Measurements from ENCODE around the gene C2.
A peak's percentile ranks its signal among the peaks of the same experiment; 100 is the strongest.

Gene C2

DNA sequence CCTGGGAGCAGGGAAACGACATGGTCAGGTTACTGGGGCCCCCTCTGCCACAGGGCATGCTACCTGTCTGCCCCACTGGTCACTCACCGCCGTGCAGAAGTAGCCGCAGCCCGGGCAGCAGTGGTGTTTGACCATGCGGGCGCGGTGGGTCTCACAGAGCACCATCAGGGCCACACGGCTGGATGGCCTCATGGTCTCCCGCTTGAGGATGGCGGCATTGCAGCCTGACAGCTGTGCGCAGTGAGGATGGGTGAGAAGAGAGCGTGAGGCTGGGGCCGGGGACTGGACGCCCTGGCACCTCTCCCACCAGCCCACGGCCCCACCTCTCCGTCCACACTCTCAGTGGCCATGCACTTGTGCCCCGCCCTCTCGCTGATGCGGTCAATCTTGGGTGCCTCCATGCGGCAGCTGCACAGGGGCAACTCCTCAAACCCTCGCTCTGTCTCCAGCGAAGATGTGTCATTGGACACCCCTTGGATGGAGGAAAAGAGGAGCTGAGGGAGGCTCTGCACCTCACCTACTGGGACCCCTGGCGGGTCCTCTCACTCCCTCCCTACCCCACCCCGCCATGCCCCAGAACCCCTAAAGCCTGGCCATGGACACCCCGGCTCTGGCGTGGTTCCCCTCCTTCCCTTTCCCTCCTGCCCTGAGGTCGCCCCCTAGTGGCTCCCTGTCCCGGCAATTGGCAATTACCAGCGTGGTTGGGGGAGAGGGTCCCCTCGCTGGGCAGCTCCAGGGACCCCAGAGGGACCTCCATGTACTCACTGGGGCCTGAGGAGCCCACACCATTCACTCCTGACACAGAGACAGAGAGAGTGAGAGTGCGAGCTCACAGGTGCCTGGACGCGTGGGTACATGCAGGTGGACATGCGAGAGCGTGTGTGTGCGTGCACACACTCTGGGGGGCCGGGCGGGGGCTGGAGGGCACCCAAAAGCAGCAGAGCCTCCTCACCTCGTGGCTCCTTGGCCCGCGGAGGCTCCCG, 39.0 kb upstream of the C2 start:
- no peak for DNase-seq (ENCODE audit: low read depth in 1 of 2, low spot score in 1 of 2)
- in situ Hi-C loops (cut with HindIII; ENCODE audit: low pct_unique_long_range_greater_than_20kb, low sequenced_read_pairs), result no loop called here
- no peak for TF ChIP-seq JUND (IDR thresholded peaks at IDR 0.05; ENCODE audit: low read depth)

DNA sequence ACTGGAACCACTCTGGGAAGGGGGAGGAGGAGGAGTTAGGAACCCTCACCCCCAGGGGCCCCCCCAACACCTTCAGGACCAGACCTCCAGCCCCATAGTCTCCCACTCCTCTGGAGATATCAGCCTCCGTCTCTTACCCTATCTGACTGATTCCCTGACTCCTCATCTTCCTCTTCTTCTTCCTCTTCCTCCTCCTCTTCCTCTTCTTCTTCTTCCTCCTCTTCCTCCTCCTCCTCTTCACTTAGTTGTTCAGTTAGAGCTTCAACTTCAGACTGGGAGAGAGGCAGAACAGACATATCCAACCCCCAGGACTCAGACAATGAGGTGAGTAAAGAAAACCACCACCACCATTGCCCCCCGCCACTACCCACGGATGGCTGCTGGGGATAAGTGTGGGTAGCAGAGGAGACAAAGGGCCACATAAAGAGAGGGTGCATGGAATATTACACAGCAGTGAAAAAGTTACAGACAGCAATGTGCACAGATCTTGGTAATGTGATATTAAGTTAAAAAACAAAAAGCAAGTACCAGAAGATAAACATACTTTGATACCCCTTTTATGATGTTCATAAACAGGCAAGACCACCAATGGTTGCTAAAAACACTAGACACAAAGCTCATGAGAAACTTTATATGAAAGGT, 38.1 kb upstream of the C2 start:
- in situ Hi-C loops (cut with HindIII; ENCODE audit: low pct_unique_long_range_greater_than_20kb, low sequenced_read_pairs), result no loop called here
- DNase-seq (ENCODE audit: low read depth in 1 of 2, low spot score in 1 of 2), result no peak
- no peak for TF ChIP-seq JUND (IDR thresholded peaks at IDR 0.05; ENCODE audit: low read depth)

DNA sequence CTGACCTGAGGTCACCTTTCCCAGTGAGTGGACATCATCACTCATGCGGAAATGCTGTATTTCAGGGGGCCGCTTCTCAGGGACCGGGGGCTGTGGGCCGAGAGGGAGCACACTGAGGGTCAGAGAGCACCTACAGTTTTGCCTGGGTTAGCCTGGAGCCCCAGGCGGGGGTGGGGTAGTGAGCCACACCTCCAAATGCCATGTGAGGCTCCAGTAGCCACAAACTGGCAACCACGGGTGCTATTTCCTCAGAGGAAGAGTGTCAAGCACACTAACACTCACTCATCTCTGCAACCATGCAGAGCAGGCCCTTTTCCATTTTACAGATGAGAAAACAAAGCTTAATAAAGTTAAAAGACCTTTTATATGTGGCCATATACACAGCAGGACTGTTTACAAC, 34.7 kb upstream of the C2 start:
- TF ChIP-seq JUND (IDR thresholded peaks at IDR 0.05; ENCODE audit: low read depth), result no peak
- in situ Hi-C loops (cut with HindIII; ENCODE audit: low pct_unique_long_range_greater_than_20kb, low sequenced_read_pairs), result no loop called here
- no peak for DNase-seq (ENCODE audit: low read depth in 1 of 2, low spot score in 1 of 2)

DNA sequence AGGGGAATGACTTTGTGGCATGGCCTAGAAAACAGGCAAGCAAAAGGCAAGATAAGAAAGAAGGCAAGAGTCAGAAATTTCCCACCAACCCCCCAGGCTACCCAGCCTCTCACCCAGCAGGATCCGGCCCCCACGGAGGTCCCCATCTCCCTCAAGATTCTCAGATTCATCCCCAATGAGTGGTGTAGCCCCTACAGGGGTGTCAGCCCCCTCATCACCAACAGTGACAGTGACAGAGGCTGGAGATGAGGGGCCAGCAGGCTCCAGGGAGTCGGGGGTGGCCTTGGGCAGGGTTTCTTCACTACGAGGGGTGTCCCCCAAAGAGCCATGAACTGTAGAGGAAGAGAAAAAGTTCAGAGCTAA, 31.0 kb upstream of the C2 start:
- in situ Hi-C loops (cut with HindIII; ENCODE audit: low pct_unique_long_range_greater_than_20kb, low sequenced_read_pairs), result no loop called here
- no peak for TF ChIP-seq JUND (IDR thresholded peaks at IDR 0.05; ENCODE audit: low read depth)
- DNase-seq (ENCODE audit: low read depth in 1 of 2, low spot score in 1 of 2), result no peak

DNA sequence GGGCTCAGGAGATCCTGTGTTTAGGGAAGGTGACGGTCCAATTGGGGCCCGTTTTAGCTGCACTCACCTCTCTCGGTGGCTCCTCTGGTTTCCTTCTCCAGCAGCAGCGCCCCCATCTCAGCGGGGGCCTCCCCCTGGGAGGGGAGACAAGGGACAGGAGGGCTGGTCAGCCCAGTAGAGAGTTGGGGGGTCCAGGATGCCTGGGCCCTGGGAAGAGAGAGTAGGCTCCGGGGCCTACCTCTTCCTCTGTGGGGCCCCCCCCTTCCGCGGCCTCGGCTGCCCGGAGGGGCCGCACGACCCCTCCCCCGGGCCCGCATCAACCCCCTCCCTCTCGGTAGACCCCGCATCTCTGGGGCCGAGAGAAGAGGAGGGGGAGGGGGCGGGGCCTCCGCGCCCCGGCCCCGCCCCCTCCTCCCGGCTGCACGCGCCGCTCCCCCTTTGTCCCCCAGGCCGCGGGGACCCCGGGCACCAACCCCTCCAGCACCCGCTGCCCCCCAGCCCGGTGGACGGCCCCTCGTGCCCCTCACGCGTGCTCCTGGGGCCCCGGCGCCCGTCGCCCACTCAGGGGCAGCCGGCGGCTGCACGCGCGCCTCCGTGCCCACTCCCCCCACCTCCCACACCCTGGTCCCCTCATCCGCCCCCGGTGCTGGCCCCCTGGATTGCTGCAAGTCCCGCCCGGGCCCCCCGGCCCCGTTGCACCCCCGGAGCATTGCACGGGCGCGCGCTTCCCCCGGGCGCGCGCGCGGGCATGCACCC, 30.5 kb upstream of the C2 start:
- in situ Hi-C loops (cut with HindIII; ENCODE audit: low pct_unique_long_range_greater_than_20kb, low sequenced_read_pairs), result no loop called here
- no peak for TF ChIP-seq JUND (IDR thresholded peaks at IDR 0.05; ENCODE audit: low read depth)
- no peak for DNase-seq (ENCODE audit: low read depth in 1 of 2, low spot score in 1 of 2)

DNA sequence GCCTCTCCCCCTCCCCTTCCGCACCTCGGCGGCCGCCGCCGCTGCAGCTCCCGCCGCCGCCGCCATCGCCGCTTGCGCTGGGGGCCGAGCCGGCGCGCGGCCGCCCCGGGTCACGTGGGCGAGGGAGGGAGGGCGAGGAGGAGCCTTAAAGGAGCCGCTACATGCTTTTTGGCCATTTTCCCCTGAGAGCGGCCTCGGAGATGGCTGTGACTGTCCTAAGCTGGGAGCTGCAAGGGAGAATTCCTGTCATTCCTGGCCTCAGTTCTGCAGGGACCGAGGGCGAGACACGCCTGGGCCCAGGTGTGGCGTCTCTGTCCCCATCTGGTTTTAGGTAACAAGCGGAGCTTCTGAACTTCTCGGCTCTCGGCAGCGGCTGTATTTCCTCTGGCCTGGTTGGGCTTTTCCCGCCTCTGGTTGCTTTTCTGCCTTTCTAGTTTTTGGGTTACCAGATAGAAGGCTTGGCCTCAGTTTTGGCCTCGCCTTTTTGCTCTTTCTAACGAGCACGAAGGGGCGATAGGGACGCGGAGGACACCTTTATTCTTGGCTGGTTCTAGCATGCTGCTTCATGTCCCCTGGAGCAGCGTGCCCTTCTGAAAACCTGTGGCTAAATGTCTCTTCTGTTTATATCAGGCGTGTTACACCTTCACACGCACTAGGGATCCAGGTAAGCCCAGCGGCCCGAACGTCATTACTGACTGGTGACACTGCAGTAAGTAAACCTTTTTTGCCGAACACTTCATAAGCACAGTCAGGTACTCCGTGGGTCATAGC, 29.7 kb upstream of the C2 start, which contains the start of gene EHMT2:
TSS of gene EHMT2 (minus strand) at position 87 of the 771 bp plus-strand sequence. CDS start at position 66, 21 bp downstream.
- TF ChIP-seq JUND (IDR thresholded peaks at IDR 0.05; ENCODE audit: low read depth), result no peak
- in situ Hi-C loops (cut with HindIII; ENCODE audit: low pct_unique_long_range_greater_than_20kb, low sequenced_read_pairs), result no loop called here
- peak; percentile 71 to 90 for DNase-seq (ENCODE audit: low read depth in 1 of 2, low spot score in 1 of 2)

DNA sequence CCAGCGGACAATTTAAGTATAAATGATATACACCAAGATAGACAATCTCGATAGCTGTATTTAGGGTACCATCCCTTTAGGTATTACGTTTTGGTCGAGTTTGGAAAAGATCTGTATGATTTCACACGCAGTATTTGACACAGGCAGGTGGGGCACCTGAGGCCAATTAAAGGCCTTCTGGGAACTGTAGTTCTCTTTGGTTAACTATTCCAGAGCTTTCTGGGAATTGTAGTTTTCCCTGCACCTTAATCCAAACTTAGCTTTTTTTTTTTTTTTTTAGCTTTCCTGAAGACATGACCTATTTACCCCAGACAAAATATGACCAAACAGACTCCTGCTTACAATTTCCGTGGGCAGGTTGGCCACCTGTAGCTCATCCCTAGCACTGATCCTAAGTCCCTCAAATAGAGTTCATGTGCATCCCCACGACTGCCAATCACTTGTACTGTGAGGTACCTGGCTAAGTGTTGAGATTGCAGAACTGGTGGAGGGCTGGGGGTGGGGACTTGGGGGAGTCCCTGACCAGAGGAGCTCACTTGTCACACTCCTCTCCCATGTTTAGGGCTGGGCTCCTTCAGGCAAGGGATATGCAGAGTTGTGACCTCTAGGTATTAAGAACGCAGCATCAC, 29.0 kb upstream of the C2 start:
- in situ Hi-C loops (cut with HindIII; ENCODE audit: low pct_unique_long_range_greater_than_20kb, low sequenced_read_pairs), result no loop called here
- TF ChIP-seq JUND (IDR thresholded peaks at IDR 0.05; ENCODE audit: low read depth), result no peak

DNA sequence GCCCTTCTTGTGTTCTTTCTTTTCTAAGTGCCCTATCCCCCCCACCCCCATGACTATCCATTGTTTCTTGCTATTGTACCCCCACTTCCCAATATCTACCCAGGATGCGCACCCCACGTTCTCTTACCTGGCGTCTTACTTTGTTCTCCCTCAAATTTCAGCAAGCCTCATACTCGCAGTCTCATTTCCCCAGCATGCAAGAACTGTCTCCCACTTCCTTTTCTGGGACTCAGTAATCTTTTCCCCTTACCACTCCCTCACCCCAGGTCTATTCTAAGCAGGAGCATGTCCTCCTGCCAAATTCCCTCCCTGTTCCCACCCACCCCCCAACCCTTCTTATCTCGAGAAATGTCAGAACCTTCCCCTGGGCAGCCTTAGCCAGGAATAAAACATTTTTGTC, 28.3 kb upstream of the C2 start:
- no peak for DNase-seq (ENCODE audit: low read depth in 1 of 2, low spot score in 1 of 2)
- no peak for TF ChIP-seq JUND (IDR thresholded peaks at IDR 0.05; ENCODE audit: low read depth)
- in situ Hi-C loops (cut with HindIII; ENCODE audit: low pct_unique_long_range_greater_than_20kb, low sequenced_read_pairs), result no loop called here

More for the DNA sequence above, 29.0 kb upstream of the C2 start:
- peak; percentile 59 to 68 for DNase-seq (ENCODE audit: low read depth in 1 of 2, low spot score in 1 of 2)

DNA sequence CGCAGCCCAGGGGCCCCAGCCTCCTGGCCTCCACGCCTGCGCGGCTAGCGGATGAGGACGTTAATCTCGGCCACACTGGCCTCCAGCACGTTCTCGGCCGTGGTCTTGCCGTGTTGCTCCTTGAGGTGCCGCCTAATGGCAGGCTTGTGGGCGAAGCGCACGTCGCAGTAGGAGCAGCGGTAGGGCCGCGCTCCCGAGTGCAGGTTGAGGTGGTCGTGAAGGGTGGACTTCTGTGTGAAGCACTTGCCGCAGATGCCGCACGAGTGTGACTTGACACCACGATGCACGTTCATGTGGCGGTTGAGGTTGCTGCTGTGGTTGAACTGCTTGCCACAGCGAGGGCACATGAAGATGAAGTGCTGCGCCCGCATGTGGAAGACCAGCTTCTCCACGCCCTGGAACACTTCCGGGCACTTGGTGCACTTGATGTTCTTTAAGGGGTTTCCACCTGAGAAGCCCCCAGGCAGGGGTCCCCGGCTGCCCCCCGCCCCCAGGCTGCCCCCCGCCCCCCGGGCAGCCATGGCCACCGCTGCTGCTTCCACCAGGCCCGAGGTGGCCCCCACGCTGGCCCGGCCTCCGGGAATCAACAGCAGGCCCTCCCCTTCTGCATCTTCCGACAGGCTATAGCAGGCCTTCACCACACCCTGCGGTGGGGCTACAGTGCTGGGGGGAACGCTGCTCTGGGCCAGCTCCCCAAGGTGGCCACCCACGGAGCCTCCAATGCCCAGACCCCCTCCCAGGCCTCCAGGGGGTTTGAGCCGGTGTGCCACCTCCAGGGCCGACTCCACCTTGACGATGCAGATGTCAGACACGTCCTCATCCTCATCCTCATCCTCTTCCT, 27.4 kb upstream of the C2 start:
- in situ Hi-C loops (cut with HindIII; ENCODE audit: low pct_unique_long_range_greater_than_20kb, low sequenced_read_pairs), result no loop called here
- no peak for TF ChIP-seq JUND (IDR thresholded peaks at IDR 0.05; ENCODE audit: low read depth)
- no peak for DNase-seq (ENCODE audit: low read depth in 1 of 2, low spot score in 1 of 2)

DNA sequence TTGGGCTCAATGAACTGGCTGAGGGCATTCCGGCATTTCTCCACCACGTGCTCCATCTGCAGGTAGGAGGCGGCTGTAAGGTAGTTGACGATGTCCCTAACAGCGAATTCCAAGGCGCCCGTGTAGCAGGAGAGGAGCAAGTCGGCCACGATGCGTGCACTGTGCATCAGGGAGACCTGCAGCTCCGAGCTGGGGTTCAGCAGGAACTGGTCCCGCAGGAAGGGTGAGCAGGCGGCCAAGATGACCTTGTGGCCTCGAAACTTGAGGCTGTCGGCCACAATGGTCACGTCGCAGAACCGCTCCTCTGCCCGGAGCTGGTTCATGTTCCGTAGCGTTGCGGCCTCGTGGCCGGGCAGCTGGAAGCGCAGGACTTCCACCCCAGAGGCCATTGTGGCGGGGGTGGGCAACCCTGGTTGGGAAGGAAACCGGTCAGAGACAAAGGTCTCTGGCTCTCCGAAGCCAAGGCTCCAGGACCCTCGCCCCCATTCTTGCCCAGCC, 26.6 kb upstream of the C2 start:
- in situ Hi-C loops (cut with HindIII; ENCODE audit: low pct_unique_long_range_greater_than_20kb, low sequenced_read_pairs), result no loop called here
- peak in 1 of 2 experiments; percentile 53 for DNase-seq (ENCODE audit: low read depth in 1 of 2, low spot score in 1 of 2)
- no peak for TF ChIP-seq JUND (IDR thresholded peaks at IDR 0.05; ENCODE audit: low read depth)
